GM12878 (cell line): ENCODE results near the gene TRIM45. TPM values are rescaled to one million over a fixed set of nuclear protein-coding genes. Genes with fewer than 3 reads are reported as not detected.

ENCODE experiments used
- ATAC-seq: fragments of 200-7000 bp; cut with Tn5 transposase; 3 replicates; pipeline ENCODE4 v1.9.1; 2020; ENCODE audit warnings: mild to moderate bottlenecking, moderate library complexity
- BruUV-seq: library from RNA; stranded (reverse); fragments of 400-500 nt; replicated peaks from 2 replicates; lab custom pipeline; 2021; lab: Mats Ljungman, UMichigan
- CTCF ChIA-PET: fragments of 300-600 bp; sonication (Branson Sonifier 250); formaldehyde crosslinking; extraction: SDS; loops from one replicate; lab custom pipeline; 2021; ENCODE audit warnings: inconsistent platforms; lab: Yijun Ruan, JAX
- POLR2A ChIA-PET: fragments of 350-600 bp; formaldehyde crosslinking; extraction: SDS; loops from one replicate; lab custom pipeline; 2021; ENCODE audit warnings: inconsistent platforms; lab: Charles Lee
- RAD21 ChIA-PET: fragments of 300-600 bp; sonication (Branson Sonifier 250); formaldehyde crosslinking; loops from one replicate; lab custom pipeline; 2023; ENCODE audit warnings: antibody characterized with exemption; ENCODE audit not compliant: unreplicated experiment; lab: Charles Lee
- SMC1A ChIA-PET: fragments of 300-600 bp; sonication (Branson Sonifier 250); formaldehyde crosslinking; loops from one replicate; lab custom pipeline; 2023; ENCODE audit not compliant: unreplicated experiment, uncharacterized antibody; lab: Charles Lee
- DNase-seq: peaks from one replicate; pipeline ENCODE4 v3.0.0-alpha.2; 2011; ENCODE audit warnings: low read depth, low spot score
- FAIRE-seq: peaks from 3 replicates; lab custom pipeline; 2011; peaks lifted over from hg19 to GRCh38; lab: Jason Lieb, UNC
- H2AFZ ChIP-seq: 2 replicates; pipeline ENCODE4 v1.6.0; 2011; ENCODE audit warnings: low read depth, low read length, control low read depth; ENCODE audit not compliant: control insufficient read depth
- H3K27ac ChIP-seq: 2 replicates; pipeline ENCODE4 v1.5.1; 2011; ENCODE audit warnings: control low read depth; ENCODE audit not compliant: control insufficient read depth, insufficient read depth
- H3K27me3 ChIP-seq, 2 experiments: replicated peaks in 1 of 2; 2 replicates each; pipeline versions ENCODE4 v1.6.0 to v1.6.1; 2011; ENCODE audit warnings: low read length in 1 of 2; ENCODE audit not compliant: control insufficient read depth in 2 of 2, insufficient read depth in 2 of 2
- H3K36me3 ChIP-seq, 2 experiments: 2 replicates each; pipeline ENCODE4 v1.5.1; 2011; ENCODE audit warnings: low read length in 1 of 2; ENCODE audit not compliant: control insufficient read depth in 2 of 2, insufficient read depth in 2 of 2
- H3K4me1 ChIP-seq: 2 replicates; pipeline ENCODE4 v1.6.1; 2011; ENCODE audit warnings: mild to moderate bottlenecking, low read length, moderate library complexity, mixed read lengths; ENCODE audit not compliant: control insufficient read depth, insufficient read depth
- H3K4me2 ChIP-seq: 2 replicates; pipeline ENCODE4 v1.6.0; 2011; ENCODE audit warnings: control low read depth; ENCODE audit not compliant: control insufficient read depth, insufficient read depth
- H3K4me3 ChIP-seq: fragments of 200-600 bp; sonication (generic); 2 replicates; pipeline ENCODE4 v1.5.1; 2016
- H3K79me2 ChIP-seq: 2 replicates; pipeline ENCODE4 v1.6.0; 2011; ENCODE audit warnings: low read length; ENCODE audit not compliant: control insufficient read depth, insufficient read depth
- H3K9ac ChIP-seq: 2 replicates; pipeline ENCODE4 v1.8.0; 2011; ENCODE audit warnings: low read length, control low read depth, mixed read lengths; ENCODE audit not compliant: control insufficient read depth, insufficient read depth
- H3K9me3 ChIP-seq: replicated peaks from 3 replicates; pipeline ENCODE4 v1.5.1; 2011; ENCODE audit warnings: mild to moderate bottlenecking, low read length; ENCODE audit not compliant: control insufficient read depth, insufficient read depth
- H4K20me1 ChIP-seq: 2 replicates; pipeline ENCODE4 v1.6.0; 2011; ENCODE audit not compliant: control insufficient read depth, insufficient read depth
- EGR1 ChIP-seq, 2 experiments: IDR thresholded peaks; 1 replicate in 1 of 2; 2 replicates in 1 of 2; pipeline ENCODE4 v1.6.1; 2011 to 2012; ENCODE audit warnings: low read depth in 2 of 2, low read length in 2 of 2, borderline replicate concordance in 1 of 2, mild to moderate bottlenecking in 1 of 2, moderate library complexity in 1 of 2
- POLR2A ChIP-seq: IDR thresholded peaks from 2 replicates; pipeline ENCODE4 v1.6.1; 2011; ENCODE audit warnings: low read depth, mild to moderate bottlenecking, low read length
- POLR2AphosphoS2 ChIP-seq: IDR thresholded peaks from 2 replicates; pipeline ENCODE4 v1.6.1; 2011; ENCODE audit warnings: low read depth, mild to moderate bottlenecking, low read length, improper control_type of control experiment, moderate library complexity
- RAD21 ChIP-seq: IDR thresholded peaks from 2 replicates; pipeline ENCODE4 v1.6.1; 2011; ENCODE audit warnings: mild to moderate bottlenecking, low read depth, low read length, moderate library complexity; ENCODE audit not compliant: insufficient read depth
- RFX5 ChIP-seq: IDR thresholded peaks from 2 replicates; pipeline ENCODE4 v1.6.1; 2011; ENCODE audit warnings: low read depth, low read length, improper control_type of control experiment
- SPI1 ChIP-seq: IDR thresholded peaks from 2 replicates; pipeline ENCODE4 v1.6.1; 2011; ENCODE audit warnings: low read depth, mild to moderate bottlenecking, low read length, moderate library complexity, borderline replicate concordance; ENCODE audit not compliant: insufficient read depth
- SREBF1 ChIP-seq: IDR thresholded peaks from 2 replicates; pipeline ENCODE4 v1.6.1; 2012; ENCODE audit warnings: mild to moderate bottlenecking, low read length
- SRF ChIP-seq, 2 experiments: IDR thresholded peaks; 2 replicates each; pipeline ENCODE4 v1.6.1; 2011; ENCODE audit warnings: low read depth in 2 of 2, low read length in 2 of 2, mild to moderate bottlenecking in 1 of 2, moderate library complexity in 1 of 2
- ZNF622 ChIP-seq: fragments of 450-650 bp; IDR thresholded peaks from 2 replicates; pipeline ENCODE4 v1.6.1; 2017; ENCODE audit warnings: mild to moderate bottlenecking, inconsistent platforms
- WGBS: methylation state at CpG from one replicate; pipeline ENCODE4 v1.1.6; 2016; ENCODE audit warnings: low lambda C conversion rate; ENCODE audit not compliant: insufficient replicate concordance, insufficient coverage; ENCODE audit errors: missing lambda C conversion rate; 5-methylcytosine and 5-hydroxymethylcytosine counted together
- in situ Hi-C: fragments of 300-500 bp; cut with MboI; formaldehyde crosslinking; loops from 9 replicates; pipeline ENCODE4 v1.14.3; 2018; ENCODE audit warnings: mixed read lengths
- intact Hi-C: fragments of 100-400 bp; cut with micrococcal nuclease; formaldehyde crosslinking; loops from one replicate; pipeline ENCODE4 v1.14.2; 2022; ENCODE audit not compliant: unreplicated experiment
- polyA plus RNA-seq, 11 experiments: library from polyadenylated mRNA; depleted of rRNA in 4 of 11; unstranded in 6 of 11; stranded (reverse) in 5 of 11; fragments of >200 nt; fragmentation: Nextera tagmentation in 4 of 11; fragmentation: Illumina TruSeq in 1 of 11; extraction: Ambion mirVana in 4 of 11; extraction: Trizol in 1 of 11; gene quantifications; 1 replicate in 1 of 11; 2 replicates in 10 of 11; pipeline versions ENCODE4 v1.2.1 to v1.2.3, GENCODE V29; 2011 to 2016; ENCODE audit warnings: inconsistent platforms in 2 of 11, missing spikeins in 2 of 11, low read depth in 1 of 11
- total RNA-seq, 4 experiments: library from RNA; depleted of rRNA in 3 of 4; stranded (reverse); fragments of >200 nt in 3 of 4; fragmentation: Illumina TruSeq in 1 of 4; extraction: Trizol in 1 of 4; gene quantifications; 2 replicates each; pipeline versions ENCODE4 v1.2.1 to v1.2.3, GENCODE V29; 2013 to 2021
- TF ChIP-seq, protein P1 (sequence below): fragments of 450-650 bp; IDR thresholded peaks from 2 replicates; pipeline ENCODE4 v1.6.1; 2016; ENCODE audit warnings: mild to moderate bottlenecking
- TF ChIP-seq, protein P2 (sequence below): fragments of 450-650 bp; IDR thresholded peaks from 2 replicates; pipeline ENCODE4 v1.6.1; 2017; ENCODE audit warnings: mild to moderate bottlenecking
- TF ChIP-seq, protein P3 (sequence below): IDR thresholded peaks from 2 replicates; pipeline ENCODE4 v1.6.1; 2011; ENCODE audit warnings: low read depth, mild to moderate bottlenecking, low read length, moderate library complexity, borderline replicate concordance; ENCODE audit errors: extremely low read depth

TRIM45 gene
- total and polyA plus RNA-seq, 10 of the 15 experiments (the other 5 are each of a cell fraction or from before 2014, with no cell fraction given): 0.31 to 0.86 (median 0.46) TPM

DNA sequence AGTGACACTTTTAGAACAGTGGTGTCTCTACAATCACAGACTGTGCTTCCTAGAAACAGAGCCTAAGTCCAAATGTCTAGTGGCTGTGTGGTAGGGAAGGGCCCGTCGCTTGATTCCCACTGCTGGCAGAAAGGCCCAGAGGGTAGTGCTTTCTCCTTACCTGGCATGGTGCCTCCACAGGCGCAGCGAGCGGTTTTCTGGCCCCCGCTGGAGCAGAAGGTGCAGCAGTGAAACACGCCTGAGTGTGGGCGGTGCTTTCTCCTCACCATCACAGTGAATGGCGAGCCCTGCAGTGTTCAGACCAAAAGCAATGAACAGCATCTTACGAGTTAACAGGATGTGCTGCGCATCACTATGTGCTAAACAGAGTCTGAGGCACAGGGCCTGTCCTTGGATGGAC lies 8.3 kb downstream of the TRIM45 start:
- ATAC-seq: no peak
- in situ Hi-C loops (no loop called here), intact Hi-C loops (no loop called here)
- no peak overlapping the region for H3K4me2 ChIP-seq
- no peaks in the 10 kb centered on the region for H3K4me1 ChIP-seq
- H3K36me3 ChIP-seq: no peaks in the 10 kb centered on the region
- H3K9me3 ChIP-seq: no peaks in the 10 kb centered on the region
- over 99% methylated on average over 11 of the region's 11 CpGs for WGBS
- ChIA-PET RAD21 (no interaction called here), POLR2A (interaction anchor here (0.6 kb wide), 1 partner anchor 15 kb away, joined by 3 read pairs; no protein-coding TSS in a partner anchor), CTCF (interaction anchor here (0.9 to 1.2 kb wide), 2 partner anchors 9 to 44 kb away, joined by 3 to 4 read pairs; no protein-coding TSS in a partner anchor), SMC1A (interaction anchor here (1.4 to 1.5 kb wide), 2 partner anchors 16 to 46 kb away, joined by 4 to 6 read pairs; no protein-coding TSS in a partner anchor)
- no TSS peak for BruUV-seq
- FAIRE-seq: no peak
- H2AFZ ChIP-seq: no peak overlapping the region
- no peaks in the 10 kb centered on the region for H3K79me2 ChIP-seq
- no peak overlapping the region for H3K4me3 ChIP-seq
- TF ChIP-seq, protein P1, sequence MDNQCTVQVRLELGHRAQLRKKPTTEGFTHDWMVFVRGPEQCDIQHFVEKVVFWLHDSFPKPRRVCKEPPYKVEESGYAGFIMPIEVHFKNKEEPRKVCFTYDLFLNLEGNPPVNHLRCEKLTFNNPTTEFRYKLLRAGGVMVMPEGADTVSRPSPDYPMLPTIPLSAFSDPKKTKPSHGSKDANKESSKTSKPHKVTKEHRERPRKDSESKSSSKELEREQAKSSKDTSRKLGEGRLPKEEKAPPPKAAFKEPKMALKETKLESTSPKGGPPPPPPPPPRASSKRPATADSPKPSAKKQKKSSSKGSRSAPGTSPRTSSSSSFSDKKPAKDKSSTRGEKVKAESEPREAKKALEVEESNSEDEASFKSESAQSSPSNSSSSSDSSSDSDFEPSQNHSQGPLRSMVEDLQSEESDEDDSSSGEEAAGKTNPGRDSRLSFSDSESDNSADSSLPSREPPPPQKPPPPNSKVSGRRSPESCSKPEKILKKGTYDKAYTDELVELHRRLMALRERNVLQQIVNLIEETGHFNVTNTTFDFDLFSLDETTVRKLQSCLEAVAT: no peak
- TF ChIP-seq POLR2A (peak; percentile 39), SPI1 (no peak)
- no peak for DNase-seq
- no peak overlapping the region for H3K27ac ChIP-seq
- H4K20me1 ChIP-seq: no peaks in the 10 kb centered on the region
- H3K27me3 ChIP-seq: no peaks in the 10 kb centered on the region
- no peak overlapping the region for H3K9ac ChIP-seq

DNA sequence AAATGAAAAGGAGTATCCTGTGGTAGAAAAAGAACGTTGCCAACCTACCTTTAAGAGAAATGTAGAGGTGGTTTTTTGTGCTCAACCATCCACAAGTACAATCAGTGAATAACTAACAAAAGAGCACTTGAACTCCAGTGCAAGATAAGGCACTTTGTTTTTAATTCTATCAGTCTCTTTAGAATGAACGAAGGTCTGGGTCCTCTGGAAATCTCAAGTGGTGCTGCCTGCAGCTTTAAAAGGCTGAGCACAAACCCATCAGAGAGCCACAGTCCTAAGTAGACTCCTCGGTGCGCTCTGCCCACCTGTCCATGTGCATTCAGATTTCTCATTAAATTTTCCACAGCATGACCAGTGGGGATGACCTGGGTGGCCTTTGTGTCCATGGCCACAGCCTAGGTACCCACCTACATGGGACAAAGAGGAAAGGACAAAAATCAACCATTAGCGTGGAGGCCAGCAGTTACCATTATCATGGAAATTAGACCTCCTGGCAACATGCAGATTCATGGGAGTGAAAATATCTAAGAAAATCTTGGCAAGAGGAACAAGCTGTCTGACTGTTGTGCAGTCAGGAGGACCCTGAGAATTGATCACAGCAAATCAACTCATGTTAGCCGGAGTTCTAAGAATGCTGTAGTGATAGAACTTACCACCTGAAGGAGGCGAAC lies 9.4 kb downstream of the TRIM45 start:
- intact Hi-C loops (no loop called here), in situ Hi-C loops (no loop called here)
- no peaks in the 10 kb centered on the region for H3K4me1 ChIP-seq
- H3K9me3 ChIP-seq: no peaks in the 10 kb centered on the region
- H3K36me3 ChIP-seq: peaks cover 0 to 2% of the 10 kb centered on the region in 2 experiments; a peak in 1 of 4 replicates
- FAIRE-seq: no peak
- no peaks in the 10 kb centered on the region for H3K79me2 ChIP-seq
- RAD21 ChIA-PET: no interaction called here
- no peak overlapping the region for H3K4me3 ChIP-seq
- SMC1A ChIA-PET: interaction anchor here (1.5 kb wide), 1 partner anchor 17 kb away, joined by 6 read pairs; no protein-coding TSS in a partner anchor
- DNase-seq: no peak
- POLR2A ChIA-PET: interaction anchor here (0.6 to 2.1 kb wide), 2 partner anchors 14 kb away, joined by 3 to 6 read pairs; no protein-coding TSS in a partner anchor
- 85% methylated on average over 7 of the region's 7 CpGs for WGBS
- no peak overlapping the region for H3K4me2 ChIP-seq
- no peaks in the 10 kb centered on the region for H4K20me1 ChIP-seq
- no peak overlapping the region for H3K9ac ChIP-seq
- no peak overlapping the region for H3K27ac ChIP-seq
- ATAC-seq: no peak
- no peaks in the 10 kb centered on the region for H3K27me3 ChIP-seq
- BruUV-seq: no TSS peak
- no peak overlapping the region for H2AFZ ChIP-seq
- CTCF ChIA-PET: interaction anchor here (1.5 kb wide), 1 partner anchor 10 kb away, joined by 6 read pairs; no protein-coding TSS in a partner anchor
- TF ChIP-seq SREBF1 (no peak), EGR1 (IDR thresholded peaks at IDR 0.05; ENCODE audit: borderline replicate concordance in 1 of 2, low read depth in 2 of 2, low read length in 2 of 2) (no peak), POLR2AphosphoS2 (no peak), RAD21 (no peak), SRF (IDR thresholded peaks at IDR 0.05; ENCODE audit: low read depth in 2 of 2, low read length in 2 of 2) (no peak), RFX5 (no peak), ZNF622 (no peak)
- TF ChIP-seq, protein P2, sequence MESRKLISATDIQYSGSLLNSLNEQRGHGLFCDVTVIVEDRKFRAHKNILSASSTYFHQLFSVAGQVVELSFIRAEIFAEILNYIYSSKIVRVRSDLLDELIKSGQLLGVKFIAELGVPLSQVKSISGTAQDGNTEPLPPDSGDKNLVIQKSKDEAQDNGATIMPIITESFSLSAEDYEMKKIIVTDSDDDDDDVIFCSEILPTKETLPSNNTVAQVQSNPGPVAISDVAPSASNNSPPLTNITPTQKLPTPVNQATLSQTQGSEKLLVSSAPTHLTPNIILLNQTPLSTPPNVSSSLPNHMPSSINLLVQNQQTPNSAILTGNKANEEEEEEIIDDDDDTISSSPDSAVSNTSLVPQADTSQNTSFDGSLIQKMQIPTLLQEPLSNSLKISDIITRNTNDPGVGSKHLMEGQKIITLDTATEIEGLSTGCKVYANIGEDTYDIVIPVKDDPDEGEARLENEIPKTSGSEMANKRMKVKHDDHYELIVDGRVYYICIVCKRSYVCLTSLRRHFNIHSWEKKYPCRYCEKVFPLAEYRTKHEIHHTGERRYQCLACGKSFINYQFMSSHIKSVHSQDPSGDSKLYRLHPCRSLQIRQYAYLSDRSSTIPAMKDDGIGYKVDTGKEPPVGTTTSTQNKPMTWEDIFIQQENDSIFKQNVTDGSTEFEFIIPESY: no peak
- TF ChIP-seq, protein P3, sequence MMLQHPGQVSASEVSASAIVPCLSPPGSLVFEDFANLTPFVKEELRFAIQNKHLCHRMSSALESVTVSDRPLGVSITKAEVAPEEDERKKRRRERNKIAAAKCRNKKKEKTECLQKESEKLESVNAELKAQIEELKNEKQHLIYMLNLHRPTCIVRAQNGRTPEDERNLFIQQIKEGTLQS: no peak
